GM23248 (cell line): Measurements from ENCODE around the gene SKAP2. TPM values are rescaled to one million over a fixed set of nuclear protein-coding genes. Genes with fewer than 3 reads are reported as not detected.

Experiments
- DNase-seq: peaks from one replicate; pipeline ENCODE4 v3.0.0-alpha.2; 2015
- H2AFZ ChIP-seq: fragments of 200-600 bp; sonication (generic); 2 replicates; pipeline ENCODE4 v1.6.1; 2016; ENCODE audit warnings: antibody characterized with exemption
- H3F3A ChIP-seq: fragments of 200-600 bp; sonication (generic); 2 replicates; pipeline ENCODE4 v1.6.1; 2016; ENCODE audit warnings: mild to moderate bottlenecking, antibody characterized with exemption, mixed run types; ENCODE audit not compliant: insufficient read depth
- H3K27ac ChIP-seq: fragments of 200-600 bp; sonication (generic); 2 replicates; pipeline ENCODE4 v1.5.1; 2016; ENCODE audit warnings: mild to moderate bottlenecking
- H3K27me3 ChIP-seq: fragments of 200-600 bp; sonication (generic); replicated peaks from 2 replicates; pipeline ENCODE4 v1.6.1; 2016; ENCODE audit warnings: mild to moderate bottlenecking; ENCODE audit not compliant: insufficient read depth
- H3K36me3 ChIP-seq: fragments of 200-600 bp; sonication (generic); 2 replicates; pipeline ENCODE4 v1.6.1; 2016; ENCODE audit warnings: low read depth, mild to moderate bottlenecking
- H3K4me1 ChIP-seq: fragments of 200-600 bp; sonication (generic); 2 replicates; pipeline ENCODE4 v1.6.1; 2016; ENCODE audit warnings: mild to moderate bottlenecking; ENCODE audit not compliant: insufficient read depth
- H3K4me2 ChIP-seq: fragments of 200-600 bp; sonication (generic); one replicate; pipeline ENCODE4 v1.6.1; 2016; ENCODE audit warnings: mild to moderate bottlenecking; ENCODE audit not compliant: unreplicated experiment
- H3K4me3 ChIP-seq: fragments of 200-600 bp; sonication (generic); 2 replicates; pipeline ENCODE4 v1.5.1; 2016; ENCODE audit warnings: mild to moderate bottlenecking
- H3K79me2 ChIP-seq: fragments of 200-600 bp; sonication (generic); 2 replicates; pipeline ENCODE4 v1.6.1; 2016; ENCODE audit warnings: mild to moderate bottlenecking; ENCODE audit not compliant: insufficient read depth
- H3K9ac ChIP-seq: fragments of 200-600 bp; sonication (generic); 2 replicates; pipeline ENCODE4 v1.6.1; 2016; ENCODE audit warnings: mild to moderate bottlenecking
- H3K9me2 ChIP-seq: fragments of 200-600 bp; sonication (generic); 2 replicates; pipeline ENCODE4 v1.6.1; 2016; ENCODE audit warnings: mixed run types, mild to moderate bottlenecking, moderate library complexity; ENCODE audit not compliant: insufficient read depth
- H3K9me3 ChIP-seq: fragments of 200-600 bp; sonication (generic); one replicate; pipeline ENCODE4 v1.6.1; 2017; ENCODE audit warnings: low read depth
- H4K20me1 ChIP-seq: fragments of 200-600 bp; sonication (generic); 2 replicates; pipeline ENCODE4 v1.6.0; 2016; ENCODE audit not compliant: insufficient read depth
- EZH2 ChIP-seq: fragments of 200-600 bp; sonication (generic); IDR thresholded peaks from 2 replicates; pipeline ENCODE4 v1.6.1; 2018; ENCODE audit warnings: antibody characterized with exemption, mild to moderate bottlenecking; ENCODE audit not compliant: insufficient read depth, poor library complexity, severe bottlenecking
- EZH2phosphoT487 ChIP-seq: fragments of 200-600 bp; sonication (generic); IDR thresholded peaks from 2 replicates; pipeline ENCODE4 v1.6.1; 2018; ENCODE audit warnings: antibody characterized with exemption, moderate library complexity, mild to moderate bottlenecking, low read depth; ENCODE audit not compliant: insufficient read depth
- WGBS, 2 experiments: methylation state at CpG; one replicate each; pipeline ENCODE4 v1.1.6; 2015 to 2017; ENCODE audit warnings: low lambda C conversion rate in 2 of 2, low coverage in 1 of 2; ENCODE audit errors: missing lambda C conversion rate in 2 of 2; 5-methylcytosine and 5-hydroxymethylcytosine counted together
- in situ Hi-C: fragments of 300-500 bp; cut with MboI; formaldehyde crosslinking; loops from 2 replicates; pipeline ENCODE4 v1.15.0; 2020
- polyA plus RNA-seq: library from polyadenylated mRNA; unstranded; fragments of >200 nt; fragmentation: Nextera tagmentation; extraction: Ambion mirVana; gene quantifications from 2 replicates; pipeline ENCODE4 v1.2.1, GENCODE V29; 2016
- total RNA-seq: library from RNA; depleted of rRNA; stranded (reverse); fragments of >200 nt; shearing (Covaris generic); gene quantifications from 2 replicates; pipeline ENCODE4 v1.2.3, GENCODE V29; 2014

Gene SKAP2
- total and polyA plus RNA-seq, 2 experiments from 2014 or later = 18.7 to 28.9 TPM

DNA sequence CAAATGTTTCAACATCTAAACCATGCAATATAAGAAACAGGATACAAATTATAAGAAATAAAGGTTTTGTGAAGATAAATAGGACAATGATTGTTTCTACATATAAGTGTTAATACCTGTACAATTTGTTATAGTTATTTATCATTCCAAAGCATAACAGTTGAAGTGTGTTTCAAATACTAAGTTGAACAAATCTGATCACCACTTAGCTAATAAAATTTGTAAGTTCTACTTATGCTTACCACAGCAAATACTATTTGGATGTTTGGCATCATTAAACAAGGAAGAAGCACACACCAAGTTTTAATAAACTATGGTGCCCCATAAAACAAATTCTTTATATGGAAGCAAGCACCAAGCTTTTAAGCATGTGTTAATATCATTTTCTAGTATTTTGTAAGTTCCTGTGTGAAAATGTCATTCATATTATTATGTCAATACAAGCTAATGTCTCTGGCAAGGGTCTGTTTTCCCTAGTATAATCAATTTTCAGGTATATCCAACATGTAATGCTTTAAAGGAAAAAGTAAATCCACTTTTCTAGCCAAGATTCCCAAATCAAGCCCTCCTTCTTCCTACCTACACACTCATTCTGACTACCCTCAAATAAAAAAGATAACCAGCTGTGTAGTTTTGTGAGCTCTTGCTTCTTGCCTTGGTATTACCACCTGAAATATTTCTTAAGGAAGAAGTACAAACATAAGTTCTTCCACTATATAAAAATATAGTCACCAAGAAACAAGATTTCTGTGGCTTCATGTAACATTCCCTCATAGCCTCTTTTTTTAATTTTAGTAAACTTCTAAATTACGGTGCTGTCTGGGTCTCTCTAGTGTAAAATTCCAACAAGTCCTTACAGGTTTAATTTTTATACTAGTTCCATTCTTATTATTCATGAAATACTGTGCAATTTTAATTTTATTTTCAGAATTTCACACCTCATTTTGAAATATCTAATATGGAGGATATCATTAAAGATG, 9.2 kb downstream of the SKAP2 start:
- Histone ChIP-seq H4K20me1 (no peaks in the 10 kb centered on the region), H3K36me3 (no peaks in the 10 kb centered on the region), H3F3A (no peaks in the 10 kb centered on the region), H3K9me2 (no peaks in the 10 kb centered on the region), H2AFZ (no peak overlapping the region), H3K4me2 (no peak overlapping the region), H3K79me2 (peaks cover 43% of the 10 kb centered on the region), H3K4me3 (no peak overlapping the region), H3K27ac (no peak overlapping the region), H3K27me3 (no peaks in the 10 kb centered on the region), H3K9ac (no peak overlapping the region), H3K4me1 (peaks cover 13% of the 10 kb centered on the region; the same call in 1 of the 2 replicates), H3K9me3 (no peaks in the 10 kb centered on the region)
- TF ChIP-seq EZH2phosphoT487 (no peak), EZH2 (no peak)
- WGBS, 2 experiments = 100% methylated on average over 1 of the region's 1 CpG
- no peak for DNase-seq
- in situ Hi-C loops = loop anchor here (10.0 kb wide), 2 partner anchors 250 to 300 kb away; partner anchors contain the start of genes HOXA2, HOXA3 and HOXA7

- Histone ChIP-seq H3K27ac (no peak overlapping the region), H3K36me3 (no peaks in the 10 kb centered on the region), H3K79me2 (peaks cover 30% of the 10 kb centered on the region), H3K9ac (no peak overlapping the region), H3K4me3 (no peak overlapping the region), H4K20me1 (no peaks in the 10 kb centered on the region), H3K9me3 (no peaks in the 10 kb centered on the region), H3K27me3 (no peaks in the 10 kb centered on the region), H3K4me1 (peaks cover 13% of the 10 kb centered on the region; the same call in 1 of the 2 replicates), H3K4me2 (no peak overlapping the region), H3K9me2 (no peaks in the 10 kb centered on the region), H3F3A (no peaks in the 10 kb centered on the region), H2AFZ (no peak overlapping the region)
- TF ChIP-seq EZH2phosphoT487 (no peak), EZH2 (no peak)
- in situ Hi-C loops = loop anchor here (10.0 kb wide), 2 partner anchors 251 to 301 kb away; partner anchors contain the start of genes HOXA2, HOXA3 and HOXA7
- 22 to 24% methylated on average over 4 of the region's 4 CpGs for WGBS, 2 experiments
- peak; percentile 74 for DNase-seq
These were observed 10.5 kb downstream of the SKAP2 start for GRCh38 chr7:26853788-26854393.

GRCh38 chr7:26850193-26850651, 14.2 kb downstream of the SKAP2 start:
- in situ Hi-C loops = loop anchor here (10.0 kb wide), 2 partner anchors 255 to 305 kb away; partner anchors contain the start of genes HOXA2, HOXA3 and HOXA7
- Histone ChIP-seq H3K4me2 (no peak overlapping the region), H4K20me1 (no peaks in the 10 kb centered on the region), H3F3A (no peaks in the 10 kb centered on the region), H3K27ac (0 out of 2 replicates have a peak overlapping the region, but pooled peaks have one; percentile 3), H3K4me3 (no peak overlapping the region), H3K4me1 (peaks cover 4% of the 10 kb centered on the region; the same call in 1 of the 2 replicates), H3K9me2 (no peaks in the 10 kb centered on the region), H3K36me3 (no peaks in the 10 kb centered on the region; the same call in 1 of the 2 replicates), H3K9ac (no peak overlapping the region), H3K9me3 (no peaks in the 10 kb centered on the region), H2AFZ (no peak overlapping the region), H3K27me3 (no peaks in the 10 kb centered on the region), H3K79me2 (peaks cover under 1% of the 10 kb centered on the region; the same call in 1 of the 2 replicates)
- TF ChIP-seq EZH2phosphoT487 (no peak), EZH2 (no peak)
- DNase-seq = peak; percentile 48
- 69 to 77% methylated on average over 8 of the region's 8 CpGs for WGBS, 2 experiments

- Histone ChIP-seq H3K4me3 (no peak overlapping the region), H3F3A (no peaks in the 10 kb centered on the region), H3K27ac (no peak overlapping the region), H3K4me1 (no peaks in the 10 kb centered on the region), H3K27me3 (no peaks in the 10 kb centered on the region), H3K79me2 (no peaks in the 10 kb centered on the region), H3K9me2 (no peaks in the 10 kb centered on the region), H3K9ac (no peak overlapping the region), H3K9me3 (no peaks in the 10 kb centered on the region), H4K20me1 (no peaks in the 10 kb centered on the region), H2AFZ (no peak overlapping the region), H3K4me2 (no peak overlapping the region), H3K36me3 (no peaks in the 10 kb centered on the region; the same call in 1 of the 2 replicates)
- peak; percentile 40 for DNase-seq
- in situ Hi-C loops = loop anchor here (10.0 kb wide), 1 partner anchor 149 kb away; no protein-coding TSS in a partner anchor
- WGBS, 2 experiments = 72 to 79% methylated on average over 4 of the region's 4 CpGs
- TF ChIP-seq EZH2 (no peak), EZH2phosphoT487 (no peak)
These were observed 20.7 kb downstream of the SKAP2 start for GRCh38 chr7:26843705-26844104.
